SK-N-SH treated with all-trans-retinoic acid at 6 μM for 48 hours (cell line): ENCODE results near the gene CNTNAP2.

Source experiments
- ATAC-seq: fragments of 200-7000 bp; cut with Tn5 transposase; 3 replicates; pipeline ENCODE4 v1.9.1; 2020; ENCODE audit warnings: mild to moderate bottlenecking, moderate library complexity
- ARNTL ChIP-seq: fragments of 450-650 bp; formaldehyde crosslinking; IDR thresholded peaks from 2 replicates; pipeline ENCODE4 v1.5.0; 2020; ENCODE audit warnings: low read depth, mild to moderate bottlenecking, moderate library complexity, borderline replicate concordance
- BACH2 ChIP-seq: fragments of 250-450 bp; sonication (Bioruptor Pico); IDR thresholded peaks from 2 replicates; pipeline ENCODE4 v1.9.0; 2021; ENCODE audit warnings: mild to moderate bottlenecking, borderline replicate concordance
- CREB5 ChIP-seq: fragments of 250-450 bp; sonication (Bioruptor Pico); IDR thresholded peaks from 2 replicates; pipeline ENCODE4 v1.5.1; 2020; ENCODE audit warnings: low read depth, mild to moderate bottlenecking, moderate library complexity
- CSDC2 ChIP-seq: fragments of 250-450 bp; sonication (Bioruptor Pico); IDR thresholded peaks from 2 replicates; pipeline ENCODE4 v1.5.0; 2020; ENCODE audit warnings: mild to moderate bottlenecking, moderate library complexity
- ESRRG ChIP-seq: fragments of 250-450 bp; sonication (Bioruptor Pico); IDR thresholded peaks from 2 replicates; pipeline ENCODE4 v1.6.1; 2021; ENCODE audit warnings: mild to moderate bottlenecking
- GLIS3 ChIP-seq: fragments of 250-450 bp; sonication (Bioruptor Pico); IDR thresholded peaks from 2 replicates; pipeline ENCODE4 v1.5.0; 2020; ENCODE audit warnings: mild to moderate bottlenecking, moderate library complexity
- OSR1 ChIP-seq: fragments of 250-450 bp; sonication (Bioruptor Pico); IDR thresholded peaks from 2 replicates; pipeline ENCODE4 v1.8.0; 2022; ENCODE audit warnings: moderate library complexity, mild to moderate bottlenecking, inconsistent platforms
- PATZ1 ChIP-seq: fragments of 250-450 bp; sonication (Bioruptor Pico); IDR thresholded peaks from 2 replicates; pipeline ENCODE4 v1.8.0; 2020; ENCODE audit warnings: mild to moderate bottlenecking, moderate library complexity, borderline replicate concordance
- POU6F1 ChIP-seq: fragments of 250-450 bp; sonication (Bioruptor Pico); IDR thresholded peaks from 2 replicates; pipeline ENCODE4 v1.8.0; 2021; ENCODE audit warnings: low read depth, mild to moderate bottlenecking, moderate library complexity, borderline replicate concordance
- PPARA ChIP-seq: fragments of 250-450 bp; sonication (Bioruptor Pico); IDR thresholded peaks from 2 replicates; pipeline ENCODE4 v1.5.0; 2020; ENCODE audit warnings: mild to moderate bottlenecking, borderline replicate concordance
- SNAI2 ChIP-seq: fragments of 250-450 bp; sonication (Bioruptor Pico); IDR thresholded peaks from 2 replicates; pipeline ENCODE4 v1.5.0; 2020; ENCODE audit warnings: mild to moderate bottlenecking, moderate library complexity
- TCF4 ChIP-seq: fragments of 250-450 bp; sonication (Bioruptor Pico); IDR thresholded peaks from 2 replicates; pipeline ENCODE4 v1.8.0; 2021; ENCODE audit warnings: mild to moderate bottlenecking, moderate library complexity, borderline replicate concordance
- TOX ChIP-seq: fragments of 250-450 bp; sonication (Bioruptor Pico); IDR thresholded peaks from 2 replicates; pipeline ENCODE4 v1.8.0; 2021; ENCODE audit warnings: mild to moderate bottlenecking, moderate library complexity, borderline replicate concordance
- TSHZ2 ChIP-seq: fragments of 250-450 bp; sonication (Bioruptor Pico); IDR thresholded peaks from 2 replicates; pipeline ENCODE4 v1.5.0; 2020; ENCODE audit warnings: mild to moderate bottlenecking, moderate library complexity
- ZC3H10 ChIP-seq: fragments of 250-450 bp; sonication (Bioruptor Pico); IDR thresholded peaks from 2 replicates; pipeline ENCODE4 v1.5.1; 2021; ENCODE audit warnings: mild to moderate bottlenecking, moderate library complexity
- ZFP3 ChIP-seq: fragments of 250-450 bp; sonication (Bioruptor Pico); IDR thresholded peaks from 2 replicates; pipeline ENCODE4 v1.5.0; 2020; ENCODE audit warnings: mild to moderate bottlenecking, moderate library complexity
- ZFP30 ChIP-seq: fragments of 450-650 bp; formaldehyde crosslinking; IDR thresholded peaks from 2 replicates; pipeline ENCODE4 v1.5.0; 2022; ENCODE audit warnings: mild to moderate bottlenecking, moderate library complexity
- ZNF565 ChIP-seq: fragments of 450-650 bp; formaldehyde crosslinking; conservative IDR thresholded peaks from 2 replicates; pipeline ENCODE4 v1.5.0; 2020; ENCODE audit warnings: low read depth, mild to moderate bottlenecking, moderate library complexity
- ZNF70 ChIP-seq: fragments of 450-650 bp; formaldehyde crosslinking; IDR thresholded peaks from 2 replicates; pipeline ENCODE4 v1.5.0; 2020; ENCODE audit warnings: mild to moderate bottlenecking, moderate library complexity

Gene CNTNAP2

GRCh38 chr7:147640821-147641220, 1524.2 kb downstream of the CNTNAP2 start:
- ATAC-seq: no peak
- TF ChIP-seq POU6F1 (CRISPR knock-in tag): no peak

- no peak for ATAC-seq
- TF ChIP-seq CSDC2 (CRISPR knock-in tag) (no peak), GLIS3 (no peak), ZNF70 (CRISPR knock-in tag) (no peak), ZFP3 (no peak), PATZ1 (CRISPR knock-in tag) (no peak), ARNTL (CRISPR knock-in tag) (no peak), BACH2 (no peak), ZFP30 (CRISPR knock-in tag) (no peak), ZC3H10 (CRISPR knock-in tag) (no peak), TOX (CRISPR knock-in tag) (no peak), POU6F1 (CRISPR knock-in tag) (no peak), CREB5 (CRISPR knock-in tag) (no peak), OSR1 (CRISPR knock-in tag) (no peak)
Observed at GRCh38 chr7:147646568-147646967, 1530.0 kb downstream of the CNTNAP2 start.

GRCh38 chr7:147650991-147651390, 1534.4 kb downstream of the CNTNAP2 start:
- TF ChIP-seq ZNF70 (CRISPR knock-in tag) (no peak), TSHZ2 (CRISPR knock-in tag) (no peak), ZFP30 (CRISPR knock-in tag) (no peak), ESRRG (CRISPR knock-in tag) (no peak), ZC3H10 (CRISPR knock-in tag) (no peak), SNAI2 (CRISPR knock-in tag) (no peak), GLIS3 (no peak), TCF4 (CRISPR knock-in tag) (no peak), CSDC2 (CRISPR knock-in tag) (no peak), PPARA (CRISPR knock-in tag) (no peak), PATZ1 (CRISPR knock-in tag) (no peak), ZNF565 (CRISPR knock-in tag) (no peak), CREB5 (CRISPR knock-in tag) (no peak), OSR1 (CRISPR knock-in tag) (no peak), TOX (CRISPR knock-in tag) (no peak)
- TF ChIP-seq, all 23 proteins: peak for 0
- ATAC-seq: no peak
